Caki2 (cell line): Measurements from ENCODE around the gene RAET1G. TPM values are rescaled to one million over a fixed set of nuclear protein-coding genes. Genes with fewer than 3 reads are reported as not detected.
"Not testable (repeated sequence)": the region's sequence is repeated elsewhere in the genome, so short reads cannot be mapped to it uniquely, and the experiment has no call there.

Source experiments
- DNase-seq: peaks from one replicate; pipeline ENCODE4 v3.0.0-alpha.2; 2015; ENCODE audit warnings: low read depth
- in situ Hi-C: cut with HindIII; loops from 2 replicates; pipeline ENCODE4 v1.10.0; 2016; ENCODE audit warnings: low sequenced_read_pairs, low pct_unique_long_range_greater_than_20kb, mixed read lengths
- total RNA-seq: library from RNA; depleted of rRNA; stranded (reverse); fragments of >200 nt; shearing (Covaris generic); gene quantifications from 2 replicates; pipeline ENCODE4 v1.2.3, GENCODE V29; 2014; ENCODE audit warnings: low replicate concordance

RAET1G gene
- total RNA-seq, 1 experiment from 2014 or later: not detected

- DNase-seq, in situ Hi-C loops: not testable (repeated sequence)
Observed at GRCh38 chr6:149955654-149956317, 32.9 kb upstream of the RAET1G start.

- DNase-seq, in situ Hi-C loops: not testable (repeated sequence)
Observed at GRCh38 chr6:149954984-149955653, 32.2 kb upstream of the RAET1G start.

DNA sequence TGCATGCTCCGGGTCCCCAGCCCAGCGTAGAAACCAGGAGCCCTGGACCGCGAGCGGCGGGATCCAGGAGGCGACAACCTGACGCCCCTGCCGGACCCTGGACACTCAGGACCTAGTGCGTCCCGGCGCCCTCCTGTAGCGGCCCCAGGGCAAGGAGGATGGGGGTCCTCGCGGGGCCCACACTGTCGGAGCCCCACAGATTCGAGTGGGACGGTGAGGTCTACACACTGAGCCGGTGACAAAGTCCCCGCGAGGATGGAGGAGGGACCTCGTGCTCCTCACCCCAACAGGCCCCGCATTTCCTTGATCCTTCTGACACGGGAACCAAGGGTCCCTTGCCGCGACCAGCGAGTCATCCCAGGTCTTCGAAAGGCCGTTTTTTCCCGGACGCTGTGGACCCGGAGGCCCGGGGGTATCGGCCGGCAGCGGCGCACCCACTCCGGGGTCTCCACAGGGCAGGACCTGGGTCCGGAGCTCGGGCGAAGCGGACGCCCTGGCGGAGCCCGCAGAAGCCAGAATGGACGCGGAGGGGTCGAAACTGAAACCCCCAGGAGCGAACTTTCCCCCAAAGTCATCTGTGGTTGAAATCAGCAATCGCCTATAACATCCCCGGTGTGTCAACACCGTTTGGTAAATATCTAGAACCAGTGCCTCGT, 31.5 kb upstream of the RAET1G start:
- in situ Hi-C loops: not testable (repeated sequence)

DNA sequence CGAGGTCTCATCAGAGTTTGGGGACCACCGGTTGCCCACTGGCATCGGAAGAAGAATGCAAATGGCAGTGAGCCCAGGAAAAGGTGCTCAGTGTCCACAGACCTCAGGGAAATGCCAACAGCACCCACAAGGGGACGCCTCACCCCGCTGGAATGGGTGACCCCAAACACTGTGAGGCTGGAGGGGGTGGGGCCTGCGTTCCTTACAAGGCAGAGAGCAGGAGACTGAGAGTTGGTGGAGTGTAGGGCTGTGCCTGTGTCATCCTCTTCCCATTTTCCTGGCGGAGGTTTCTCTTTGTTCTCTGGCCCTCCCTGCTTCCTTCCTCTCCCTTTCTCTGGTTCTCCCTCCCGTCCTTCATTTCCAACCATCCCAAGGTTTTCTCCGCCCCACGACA, 31.0 kb upstream of the RAET1G start:
- DNase-seq, in situ Hi-C loops: not testable (repeated sequence)

More for the DNA sequence above, 31.5 kb upstream of the RAET1G start:
- DNase-seq: not testable (repeated sequence)

DNA sequence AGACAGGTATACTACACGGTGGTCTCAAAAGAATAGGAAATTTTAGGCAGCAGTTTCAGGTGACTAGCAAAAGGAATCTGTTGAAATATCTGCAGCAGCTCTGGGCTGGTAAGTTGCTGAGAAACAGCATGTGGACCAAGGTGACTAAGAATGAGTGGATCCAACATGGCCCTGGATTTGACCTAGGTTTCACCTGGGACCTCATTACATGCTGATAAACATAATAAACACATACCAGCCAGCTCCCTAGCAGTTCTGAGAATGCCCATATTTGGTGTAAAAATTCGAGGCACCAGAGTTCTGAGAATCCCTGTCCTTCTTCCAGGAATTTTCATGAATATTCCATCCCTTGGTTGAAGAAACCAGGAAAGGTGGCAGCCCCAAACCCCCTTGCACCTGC, 30.5 kb upstream of the RAET1G start:
- DNase-seq: not testable (repeated sequence)

DNA sequence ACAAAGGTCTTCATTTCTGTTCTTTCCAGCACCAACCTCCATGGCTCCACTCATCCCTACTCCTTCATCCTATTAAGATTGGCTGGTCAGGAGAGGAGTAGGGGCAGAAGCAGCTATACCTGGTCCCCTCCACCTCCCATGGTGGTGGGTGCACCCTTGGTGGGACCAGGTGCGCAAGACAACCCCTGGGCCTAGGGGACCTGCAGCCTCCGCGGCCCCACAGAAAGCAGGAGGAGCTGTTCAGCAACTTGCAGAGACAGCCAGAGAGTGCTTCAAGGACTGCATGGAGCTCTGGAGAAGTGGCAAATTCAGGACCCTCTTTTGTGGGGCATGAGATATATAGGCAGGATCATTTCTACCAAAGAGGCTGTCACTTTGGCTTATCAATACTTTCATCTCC, 28.7 kb upstream of the RAET1G start:
- DNase-seq: no peak
- in situ Hi-C loops: no loop called here

More for the DNA sequence above, 30.5 kb upstream of the RAET1G start:
- in situ Hi-C loops: not testable (repeated sequence)

DNA sequence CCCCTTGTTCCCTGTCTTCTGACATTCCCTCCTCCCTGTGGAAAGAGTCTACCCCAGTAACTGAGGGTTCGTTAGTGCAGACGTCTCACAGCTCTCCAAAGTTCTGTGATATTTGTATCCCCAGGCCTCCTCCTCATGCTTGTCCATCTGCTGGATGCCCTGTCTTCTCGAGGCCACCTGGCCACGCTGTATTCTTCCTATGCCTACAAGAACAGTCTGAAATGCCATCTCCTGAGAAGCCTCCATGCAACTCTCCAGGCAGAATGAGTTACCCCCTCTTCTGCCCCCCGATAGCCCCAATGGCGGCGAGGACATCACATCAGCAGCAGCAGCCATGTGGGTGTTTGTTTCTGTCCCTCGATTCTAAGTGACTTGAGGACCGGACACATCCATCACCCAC, 28.2 kb upstream of the RAET1G start:
- DNase-seq: no peak
- in situ Hi-C loops: no loop called here

DNA sequence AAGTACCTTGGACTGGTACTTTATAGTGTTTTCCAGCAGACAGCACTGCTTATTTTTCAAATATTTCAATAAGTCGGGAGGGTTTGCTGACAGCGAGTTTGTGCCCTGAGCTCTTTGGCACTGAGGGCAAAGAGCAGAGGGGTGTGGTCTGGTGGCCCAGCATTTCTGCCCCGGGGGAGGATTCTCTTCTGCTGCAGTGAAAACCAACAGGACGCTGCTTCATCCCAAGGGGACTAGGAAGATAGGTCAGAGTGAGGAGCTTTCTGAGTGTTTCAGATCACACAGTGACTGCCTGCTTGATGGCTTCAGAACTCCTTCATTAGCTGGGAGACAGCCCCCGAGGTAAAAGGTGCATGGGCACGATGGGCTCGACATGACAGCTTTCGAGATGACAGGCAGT, 27.5 kb upstream of the RAET1G start:
- in situ Hi-C loops: no loop called here
- no peak for DNase-seq

GRCh38 chr6:149948616-149949015, 25.7 kb upstream of the RAET1G start:
- in situ Hi-C loops: no loop called here
- DNase-seq: no peak

DNA sequence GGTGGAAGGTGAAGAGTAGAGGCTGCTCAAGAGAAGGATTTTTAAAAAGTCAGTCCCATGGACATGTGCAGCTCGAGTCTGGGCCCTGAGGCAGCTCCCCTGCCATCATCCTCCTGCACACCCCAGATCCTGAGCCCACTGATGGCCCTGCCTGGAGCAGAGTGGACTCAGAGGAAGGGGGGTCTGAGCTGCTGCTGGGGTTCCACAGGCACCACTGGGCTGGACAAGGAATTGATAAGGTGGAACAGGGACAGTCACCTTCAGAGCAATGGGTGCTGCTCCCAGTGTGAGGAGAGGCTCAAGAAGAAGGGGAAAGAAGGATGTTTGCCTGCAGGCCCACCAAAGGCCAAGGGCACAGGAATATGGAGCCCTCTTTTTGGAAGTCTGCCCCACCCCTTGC, 25.1 kb upstream of the RAET1G start:
- in situ Hi-C loops: no loop called here
- no peak for DNase-seq

DNA sequence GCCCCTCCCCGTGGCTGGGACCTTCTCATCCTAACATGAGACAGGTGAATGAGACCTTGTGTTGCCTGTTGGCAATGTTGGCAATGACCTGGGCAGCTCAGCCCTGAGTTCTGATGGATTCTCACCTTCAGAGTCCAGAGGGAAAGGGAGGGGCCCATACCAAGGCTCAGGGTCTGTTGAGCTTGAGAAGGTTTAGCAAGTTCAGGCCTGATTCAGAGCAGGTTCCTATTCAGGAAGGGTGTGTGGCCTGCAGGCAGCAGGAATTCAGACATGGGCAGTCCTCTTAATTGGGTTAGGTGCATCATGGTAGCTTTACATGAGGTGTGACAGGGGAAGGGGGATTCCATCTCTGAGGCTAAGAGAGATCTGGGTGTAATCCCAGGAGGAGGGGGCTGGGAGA, 24.6 kb upstream of the RAET1G start:
- DNase-seq, in situ Hi-C loops: not testable (repeated sequence)

DNA sequence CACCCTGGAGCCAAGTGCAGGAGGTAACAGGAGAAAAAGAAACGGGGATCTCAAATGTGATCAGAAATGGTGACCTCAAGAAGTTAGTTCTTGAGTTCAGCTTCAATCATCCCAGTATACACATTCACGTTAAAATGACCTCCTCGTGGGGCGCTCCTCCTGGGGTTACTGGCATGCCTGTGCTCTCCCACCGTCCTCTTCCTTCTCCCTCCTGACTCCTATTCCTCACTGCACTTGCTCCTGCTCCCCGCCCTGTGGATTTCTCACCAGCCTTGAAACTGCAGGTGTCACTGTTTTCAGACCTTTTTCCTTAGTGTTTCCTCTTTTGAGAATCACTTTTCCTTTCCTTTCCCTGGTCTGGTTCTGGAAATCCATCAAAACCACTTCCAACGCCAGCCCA, 23.7 kb upstream of the RAET1G start:
- DNase-seq, in situ Hi-C loops: not testable (repeated sequence)

DNA sequence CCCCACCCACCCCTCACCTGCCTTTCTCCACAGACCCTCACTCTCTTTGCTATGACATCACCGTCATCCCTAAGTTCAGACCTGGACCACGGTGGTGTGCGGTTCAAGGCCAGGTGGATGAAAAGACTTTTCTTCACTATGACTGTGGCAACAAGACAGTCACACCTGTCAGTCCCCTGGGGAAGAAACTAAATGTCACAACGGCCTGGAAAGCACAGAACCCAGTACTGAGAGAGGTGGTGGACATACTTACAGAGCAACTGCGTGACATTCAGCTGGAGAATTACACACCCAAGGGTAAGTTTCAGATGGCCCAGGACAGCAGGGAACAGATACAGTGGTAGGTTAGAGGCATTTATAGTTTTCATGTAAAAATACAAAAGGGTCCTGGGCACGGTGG, 22.4 kb upstream of the RAET1G start:
- in situ Hi-C loops, DNase-seq: not testable (repeated sequence)

DNA sequence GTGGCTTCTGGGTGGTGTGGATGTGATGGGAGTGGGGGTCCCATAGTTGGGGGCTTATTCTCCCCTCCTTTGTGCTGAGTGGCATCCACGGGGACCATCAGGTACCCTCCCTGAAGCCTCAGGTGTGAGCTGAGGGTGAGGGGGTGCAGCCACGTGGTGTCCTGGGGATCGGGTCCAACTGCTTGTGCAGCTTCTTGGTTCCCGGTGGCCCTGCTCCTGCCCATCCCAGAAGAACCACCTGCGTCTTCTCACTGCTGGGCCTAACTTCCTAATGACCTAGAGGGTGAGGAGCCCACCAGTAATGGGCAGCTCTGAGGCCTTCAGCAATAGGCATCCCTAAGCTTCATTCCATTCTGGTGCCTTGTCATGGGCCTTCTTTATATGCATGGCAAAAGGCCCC, 20.4 kb upstream of the RAET1G start:
- DNase-seq, in situ Hi-C loops: not testable (repeated sequence)

DNA sequence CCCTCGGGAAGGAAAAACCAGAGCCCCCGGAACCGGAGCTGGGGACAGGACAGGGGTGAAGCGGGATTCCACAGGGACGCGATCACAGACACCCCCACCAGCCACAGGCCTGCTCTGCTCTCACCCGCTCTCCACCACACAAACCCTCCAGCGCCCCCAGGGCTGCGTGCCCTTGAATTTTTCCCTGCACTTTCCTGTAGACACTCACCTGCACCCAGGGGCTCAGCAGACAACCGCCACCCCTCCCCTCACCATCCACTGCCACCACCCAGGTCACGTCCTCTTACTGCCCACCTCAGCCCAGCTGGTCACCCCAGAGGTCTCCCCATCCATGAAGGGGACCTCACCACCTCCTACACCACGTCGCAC, 19.5 kb upstream of the RAET1G start:
- DNase-seq: no peak
- in situ Hi-C loops: no loop called here

DNA sequence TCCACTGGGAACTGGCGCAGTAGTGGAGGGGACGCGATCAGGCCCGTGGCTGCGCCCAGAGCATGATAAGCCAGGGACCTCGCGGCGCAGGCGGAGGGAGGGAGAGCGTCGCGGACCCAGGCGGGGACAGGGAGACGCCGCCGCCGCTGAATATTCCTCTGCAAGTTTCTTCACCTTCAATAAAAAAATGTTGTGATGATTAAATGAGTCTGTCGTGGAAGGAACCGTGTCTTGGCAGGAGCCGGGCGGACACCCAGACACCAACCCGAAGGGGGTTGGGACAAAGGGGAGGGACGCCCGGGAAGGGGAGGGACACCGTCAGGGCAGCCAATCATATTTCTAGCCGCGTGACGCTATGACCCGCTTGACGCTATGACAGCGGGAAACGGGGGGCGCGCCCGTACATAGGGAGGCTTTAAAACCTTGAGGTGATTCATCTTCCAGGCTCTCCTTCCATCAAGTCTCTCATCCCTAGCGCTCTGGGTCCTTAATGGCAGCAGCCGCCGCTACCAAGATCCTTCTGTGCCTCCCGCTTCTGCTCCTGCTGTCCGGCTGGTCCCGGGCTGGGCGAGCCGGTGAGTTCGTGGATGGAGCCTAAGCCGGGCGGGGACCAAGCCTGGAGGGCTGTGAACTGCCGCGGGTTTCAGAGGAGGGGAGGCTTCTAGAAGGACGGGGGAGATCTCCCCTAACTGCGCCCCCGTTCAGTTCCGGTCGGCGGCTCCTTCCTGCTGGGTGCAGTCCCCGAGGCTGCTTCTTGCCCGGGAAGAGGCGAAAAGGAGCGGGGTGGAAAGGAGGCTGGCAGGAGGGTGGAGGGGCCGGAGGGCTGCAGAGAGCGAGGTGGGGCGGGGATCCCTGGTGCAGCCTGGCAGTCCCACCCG, 18.9 kb upstream of the RAET1G start, which contains the start of gene ULBP2:
Gene ULBP2 (plus strand): TSS at position 432 of the 878 bp plus-strand sequence. CDS start 59 bp downstream, at position 491.
- in situ Hi-C loops: no loop called here
- DNase-seq: peak; percentile 88

DNA sequence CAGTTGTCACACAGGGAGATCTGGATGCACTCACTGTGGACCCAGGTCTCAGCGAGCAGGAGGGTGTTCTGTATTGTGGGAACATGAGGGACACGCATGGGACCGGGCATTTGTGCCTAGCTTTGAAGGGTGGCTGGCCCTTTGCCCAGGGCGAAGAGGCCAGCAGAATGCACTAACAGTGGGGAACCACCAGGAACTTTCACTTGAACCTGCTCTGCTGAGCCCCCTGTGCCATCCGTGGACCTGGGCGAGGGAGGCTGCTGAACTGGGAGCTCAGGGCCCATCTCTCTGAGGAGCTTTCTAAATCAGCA, 17.7 kb upstream of the RAET1G start:
- no peak for DNase-seq
- in situ Hi-C loops: no loop called here

- no peak for DNase-seq
- in situ Hi-C loops: no loop called here
Observed at GRCh38 chr6:149939909-149940671, 17.2 kb upstream of the RAET1G start.
